HL-60 (cell line): ENCODE data around the gene HOXD12.

Experiments
- DNase-seq, 2 experiments: peaks; one replicate each; pipeline ENCODE4 v3.0.0-alpha.2; 2010 to 2020; ENCODE audit warnings: low read depth in 1 of 2, low spot score in 1 of 2
- H3K27ac ChIP-seq: fragments of 250-450 bp; sonication (Bioruptor Pico); replicated peaks from 2 replicates; pipeline ENCODE4 v1.5.1; 2020; ENCODE audit warnings: mild to moderate bottlenecking, moderate library complexity
- H3K27me3 ChIP-seq: fragments of 250-450 bp; sonication (Bioruptor Pico); 2 replicates; pipeline ENCODE4 v1.5.1; 2021; ENCODE audit warnings: mild to moderate bottlenecking, moderate library complexity; ENCODE audit not compliant: insufficient read depth, poor library complexity, severe bottlenecking
- H3K4me3 ChIP-seq: replicated peaks from 2 replicates; pipeline ENCODE4 v1.5.1; 2011; ENCODE audit warnings: mild to moderate bottlenecking, control low read depth, low read length; ENCODE audit not compliant: insufficient read depth
- CTCF ChIP-seq: IDR thresholded peaks from one replicate; pipeline ENCODE4 v1.5.1; 2011; ENCODE audit warnings: low read length, control low read depth, inconsistent platforms; ENCODE audit not compliant: insufficient read depth
- GABPA ChIP-seq: IDR thresholded peaks from 2 replicates; pipeline ENCODE4 v1.6.1; 2012; ENCODE audit warnings: low read depth
- POLR2AphosphoS5 ChIP-seq: IDR thresholded peaks from 2 replicates; pipeline ENCODE4 v1.6.1; 2012; ENCODE audit warnings: low read depth
- REST ChIP-seq: IDR thresholded peaks from 2 replicates; pipeline ENCODE4 v1.6.1; 2012; ENCODE audit warnings: low read depth; ENCODE audit not compliant: insufficient replicate concordance
- SPI1 ChIP-seq: IDR thresholded peaks from 2 replicates; pipeline ENCODE4 v1.6.1; 2012; ENCODE audit warnings: low read depth, mild to moderate bottlenecking, borderline replicate concordance

The HOXD12 gene

GRCh38 chr2:176103742-176104315 lies 4.2 kb downstream of the HOXD12 start:
- Histone ChIP-seq H3K4me3 (no peak overlapping the region), H3K27ac (no peak overlapping the region), H3K27me3 (peaks cover 79% of the 10 kb centered on the region)
- DNase-seq = no peak
- TF ChIP-seq POLR2AphosphoS5 (no peak), CTCF (no peak), REST (no peak), SPI1 (no peak), GABPA (no peak)

- no peak for DNase-seq
- peaks cover 79% of the 10 kb centered on the region for H3K27me3 ChIP-seq
- H3K27ac ChIP-seq = no peak overlapping the region
- H3K4me3 ChIP-seq = no peak overlapping the region
- TF ChIP-seq SPI1 (no peak), REST (no peak), CTCF (no peak)
Observed at GRCh38 chr2:176104316-176105077, 4.9 kb downstream of the HOXD12 start.

- peaks cover 82% of the 10 kb centered on the region for H3K27me3 ChIP-seq
- H3K27ac ChIP-seq = no peak overlapping the region
- TF ChIP-seq POLR2AphosphoS5 = no peak
- no peak for TF ChIP-seq REST
- no peak for TF ChIP-seq SPI1
- TF ChIP-seq CTCF = no peak
- no peak for TF ChIP-seq GABPA
- no peak overlapping the region for H3K4me3 ChIP-seq
- DNase-seq = no peak
Observed at GRCh38 chr2:176105078-176105729, 5.6 kb downstream of the HOXD12 start.
